Measurements from ENCODE around the gene MEF2D.

Gene MEF2D

DNA sequence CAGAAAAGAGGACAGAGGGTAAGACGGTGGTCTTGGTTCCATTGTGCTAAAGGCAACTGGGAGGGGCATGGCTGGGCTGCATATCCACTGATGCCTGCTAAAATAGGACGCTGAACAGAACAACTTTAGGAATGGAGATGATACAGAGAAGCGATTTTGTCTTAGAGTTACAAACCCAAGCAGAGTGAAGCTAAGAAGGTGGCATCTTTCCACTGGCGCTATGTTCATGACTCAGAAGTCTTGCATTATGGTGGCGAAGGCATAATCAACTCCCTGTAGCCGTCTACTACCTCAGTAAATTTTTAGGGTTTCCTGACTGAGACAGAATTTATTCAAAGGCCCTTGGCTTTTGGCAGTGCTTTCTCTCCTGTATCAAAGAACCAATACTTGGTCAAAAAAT, 57.3 kb downstream of the MEF2D start:
- DNase-seq: no peak

DNA sequence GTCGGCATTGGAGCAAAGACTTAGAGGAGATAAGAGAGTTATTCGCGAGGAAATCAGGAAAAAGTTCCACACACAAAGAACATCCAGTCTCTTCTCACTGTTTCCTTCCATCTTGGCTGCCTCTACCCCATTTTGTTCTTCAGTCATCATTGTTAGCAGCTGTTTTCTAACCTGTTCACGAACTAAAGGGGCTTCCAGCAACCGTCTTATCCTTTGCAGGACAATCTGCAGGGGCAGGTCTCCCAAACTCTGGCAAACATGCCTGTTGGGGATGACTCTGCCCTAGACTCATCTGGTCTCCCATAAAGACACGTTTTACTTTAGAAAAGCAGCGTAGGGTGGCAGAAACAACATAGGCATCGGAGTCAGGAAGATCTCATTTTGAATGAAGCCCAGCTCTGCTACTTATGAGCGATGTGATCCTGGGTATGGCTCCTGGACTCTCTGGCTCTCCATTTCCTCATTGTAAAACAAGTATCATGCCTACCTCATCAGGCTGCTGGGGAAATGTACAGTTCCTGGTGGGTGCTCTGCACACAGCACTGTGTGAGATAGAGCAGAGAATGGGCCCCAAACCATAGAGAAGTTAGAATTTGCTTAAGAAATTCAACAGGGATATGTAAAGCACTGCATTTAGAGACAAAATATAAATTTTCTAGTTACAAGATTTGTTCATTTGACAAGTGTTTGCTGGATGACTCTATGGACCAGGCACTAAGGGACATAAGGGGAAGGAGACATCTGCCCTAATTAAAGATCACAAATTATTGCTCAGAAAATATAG, 59.7 kb downstream of the MEF2D start:
- no peak for DNase-seq

DNA sequence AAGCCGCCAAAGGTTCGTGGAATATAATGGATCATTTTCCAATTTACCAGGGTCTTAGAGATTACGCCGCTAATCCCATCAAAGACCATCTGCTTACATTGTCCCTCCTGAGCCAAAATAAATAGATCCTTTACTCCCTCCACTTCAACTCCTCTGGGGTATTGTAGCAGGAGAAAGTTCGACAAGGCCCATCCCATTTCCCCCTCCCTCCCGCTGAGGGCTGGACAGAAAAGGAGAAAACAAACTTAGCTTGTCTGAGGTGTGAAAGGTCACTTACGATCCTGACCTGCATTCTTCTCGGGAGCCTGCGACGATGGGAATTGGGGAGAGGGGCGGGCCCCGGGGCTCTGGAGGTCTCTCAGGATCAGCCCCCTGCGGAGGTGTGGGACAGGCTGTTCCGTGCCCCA, 60.8 kb downstream of the MEF2D start:
- no peak for DNase-seq

DNA sequence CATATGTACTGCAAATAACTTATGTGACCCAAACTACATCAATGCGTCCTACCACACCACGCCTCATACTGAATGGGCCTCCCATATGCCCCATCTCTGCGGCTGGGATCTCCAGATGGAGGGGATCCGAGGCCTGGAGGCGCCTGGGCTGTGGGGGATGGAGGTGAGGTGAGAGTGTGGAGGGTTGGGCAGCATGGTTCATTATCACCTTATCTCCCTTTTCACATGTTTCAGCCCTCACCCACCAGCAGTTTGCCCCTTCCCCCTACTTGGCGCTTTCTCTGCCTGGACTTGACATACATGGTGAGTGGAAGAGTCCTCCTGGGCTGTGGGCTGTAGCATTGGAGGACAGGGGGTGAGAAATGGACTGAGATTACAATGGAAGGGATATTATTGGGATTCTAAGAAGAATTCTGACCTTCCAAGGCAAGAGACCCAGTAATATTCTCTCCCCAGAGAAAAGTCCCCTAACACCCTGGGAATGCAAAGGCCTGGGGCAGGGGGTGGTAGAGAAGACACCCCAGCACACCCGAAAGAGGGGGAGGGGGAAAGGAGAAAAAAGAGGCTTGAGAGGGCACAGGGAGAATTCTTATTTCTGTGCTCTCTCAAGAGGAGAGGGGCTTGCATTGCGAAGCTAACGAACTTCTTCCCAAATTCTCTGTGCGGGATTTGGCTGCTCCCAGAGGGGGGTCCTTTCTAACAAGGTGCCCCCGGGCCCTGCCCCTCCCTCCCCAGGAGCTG, 61.4 kb downstream of the MEF2D start:
- DNase-seq: no peak

DNA sequence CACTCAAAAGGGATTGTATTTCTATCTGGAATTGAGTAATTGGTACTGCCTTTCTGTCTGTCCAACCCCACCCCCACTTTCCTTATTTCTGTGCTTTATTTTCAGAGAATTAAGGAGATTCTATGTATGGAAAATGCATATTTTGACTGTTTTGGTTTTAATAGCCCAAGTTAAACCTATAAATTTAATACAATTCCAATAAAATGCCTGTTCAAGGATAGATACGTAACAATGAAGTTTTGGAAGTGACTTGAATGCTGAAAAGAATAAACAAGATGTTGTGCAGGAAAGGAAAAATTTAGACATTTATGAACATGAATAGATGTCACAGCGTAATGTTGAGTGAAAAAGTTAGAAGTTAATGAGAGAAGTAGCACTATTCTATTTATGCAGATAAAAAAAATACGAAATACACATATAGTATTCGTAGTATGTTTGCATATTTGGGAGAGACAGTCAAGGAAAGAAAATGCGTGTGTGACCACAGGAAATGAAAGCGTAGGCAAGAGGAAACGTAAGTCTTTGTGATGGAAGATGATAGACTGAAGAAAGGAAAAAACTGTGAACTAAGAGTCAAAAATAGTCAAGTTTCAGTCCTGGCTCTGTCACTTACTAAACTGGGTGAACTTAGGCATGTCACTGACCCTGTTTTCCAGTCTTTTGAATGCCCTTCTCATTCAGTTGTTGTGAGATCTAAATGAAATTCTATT, 62.1 kb downstream of the MEF2D start:
- no peak for DNase-seq

DNA sequence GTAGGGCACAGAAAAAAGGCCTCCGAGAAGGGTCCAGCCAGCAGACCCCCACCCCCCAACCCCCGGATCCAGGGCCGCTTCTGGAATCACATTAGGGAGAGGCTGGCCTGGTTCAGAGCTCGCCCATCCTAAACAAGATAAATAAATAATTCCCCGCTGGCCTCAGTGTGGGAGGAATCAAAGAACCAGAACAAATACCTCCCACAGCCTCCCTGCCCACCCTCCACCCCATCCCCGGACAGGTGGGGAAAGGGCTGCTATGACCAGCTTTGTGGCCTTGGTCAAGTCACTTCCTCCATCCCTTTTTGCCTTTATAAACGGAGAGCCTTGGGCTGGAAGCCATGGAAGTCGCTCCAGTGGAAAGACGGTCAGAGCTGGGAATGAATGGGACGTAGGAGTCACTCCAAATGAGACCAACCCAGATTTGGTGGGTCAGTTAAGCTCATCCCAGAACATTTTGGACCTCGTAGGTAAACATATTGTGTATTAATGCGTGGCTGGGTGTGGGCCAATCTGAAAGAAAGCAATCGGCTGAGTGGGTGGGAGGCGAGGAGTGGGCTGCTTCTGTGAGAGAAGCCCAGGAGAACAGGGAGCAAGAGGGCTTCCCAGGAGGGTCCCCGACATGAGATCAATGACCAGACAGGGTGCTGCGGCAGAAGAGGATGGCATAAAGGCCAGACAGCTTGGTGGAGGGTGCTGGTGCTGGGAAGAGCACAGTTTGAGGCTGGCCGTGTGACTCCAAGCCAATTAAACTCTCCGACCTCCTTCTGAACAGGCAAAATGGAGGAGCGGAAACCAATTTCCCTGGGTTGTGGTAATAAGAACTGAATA, 63.3 kb downstream of the MEF2D start:
- no peak for DNase-seq

DNA sequence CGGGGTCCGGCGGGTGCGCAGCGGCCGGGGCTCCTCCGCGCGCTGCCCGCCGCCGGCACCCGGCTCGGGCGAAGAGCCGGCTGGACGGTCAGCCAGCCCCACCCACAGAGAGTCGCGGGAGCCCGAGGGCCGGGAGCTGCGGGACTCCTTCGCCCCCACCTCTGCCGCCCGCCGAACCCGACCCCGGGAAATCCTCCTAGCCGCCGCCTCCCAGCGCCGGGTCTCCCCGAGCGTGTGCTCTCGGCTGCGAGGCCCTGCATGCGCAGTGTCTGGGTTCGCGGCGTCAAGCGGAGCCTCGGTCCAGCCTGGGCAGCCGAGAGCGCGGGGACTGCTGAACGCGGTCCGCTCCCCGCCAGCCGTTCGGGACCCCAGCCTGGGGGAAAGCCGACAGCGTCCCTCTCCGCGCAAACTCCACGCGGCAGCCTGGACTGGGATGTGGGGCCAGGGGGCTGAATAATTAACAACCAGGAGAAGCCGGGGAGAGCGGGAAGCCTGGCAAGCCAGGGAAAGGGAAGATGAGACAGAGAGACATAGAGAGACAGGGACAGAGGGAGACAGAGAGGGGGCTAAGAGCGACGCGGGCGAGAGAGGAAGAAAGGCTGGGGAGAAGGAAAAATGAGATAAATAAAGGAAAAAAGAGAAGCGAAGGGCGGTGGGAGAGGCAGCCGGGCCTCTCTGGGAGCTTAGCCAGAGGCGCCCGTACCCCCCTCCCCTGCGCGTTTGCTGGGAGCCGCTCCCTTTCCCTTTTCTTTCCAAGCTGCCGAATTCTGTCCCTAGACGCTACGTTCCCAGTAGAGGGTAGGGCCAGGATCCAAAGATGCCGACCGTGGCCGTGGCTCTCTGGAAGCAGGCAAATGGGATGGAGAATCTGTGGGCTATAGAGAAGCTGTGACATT, 64.2 kb downstream of the MEF2D start:
- DNase-seq: peak in 1 of 4 experiments; percentile 35

DNA sequence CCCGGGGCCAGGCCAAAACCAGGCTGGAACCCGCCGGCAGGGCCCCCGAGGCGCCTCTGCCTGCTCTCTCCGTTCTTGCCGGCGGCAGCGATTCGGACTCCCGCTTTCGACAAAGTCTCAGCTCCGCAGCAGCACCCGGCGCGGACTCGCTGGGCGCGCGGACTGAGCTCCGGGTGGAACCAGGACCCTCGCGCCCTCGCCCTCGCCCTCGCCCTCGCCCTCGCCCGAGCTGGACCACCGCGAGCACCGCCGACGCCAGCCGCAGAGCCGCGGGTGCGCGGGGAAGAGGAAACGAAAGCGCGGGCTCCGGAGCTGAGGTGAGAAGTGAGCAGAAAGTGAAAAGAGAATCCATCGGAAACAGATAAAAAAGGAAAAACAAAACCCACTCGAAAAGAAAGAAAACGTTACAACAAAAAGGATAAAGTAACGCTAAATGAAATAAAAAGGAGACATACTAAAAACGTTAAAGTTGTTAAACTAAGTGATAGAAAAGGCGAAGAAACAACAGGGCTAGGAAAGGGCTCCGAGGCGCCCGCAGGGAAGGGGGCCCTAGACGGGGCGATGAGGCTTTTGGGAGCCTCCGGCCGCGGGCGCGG, 64.9 kb downstream of the MEF2D start:
- DNase-seq: peak; percentile 20 to 53 (median 36)

DNA sequence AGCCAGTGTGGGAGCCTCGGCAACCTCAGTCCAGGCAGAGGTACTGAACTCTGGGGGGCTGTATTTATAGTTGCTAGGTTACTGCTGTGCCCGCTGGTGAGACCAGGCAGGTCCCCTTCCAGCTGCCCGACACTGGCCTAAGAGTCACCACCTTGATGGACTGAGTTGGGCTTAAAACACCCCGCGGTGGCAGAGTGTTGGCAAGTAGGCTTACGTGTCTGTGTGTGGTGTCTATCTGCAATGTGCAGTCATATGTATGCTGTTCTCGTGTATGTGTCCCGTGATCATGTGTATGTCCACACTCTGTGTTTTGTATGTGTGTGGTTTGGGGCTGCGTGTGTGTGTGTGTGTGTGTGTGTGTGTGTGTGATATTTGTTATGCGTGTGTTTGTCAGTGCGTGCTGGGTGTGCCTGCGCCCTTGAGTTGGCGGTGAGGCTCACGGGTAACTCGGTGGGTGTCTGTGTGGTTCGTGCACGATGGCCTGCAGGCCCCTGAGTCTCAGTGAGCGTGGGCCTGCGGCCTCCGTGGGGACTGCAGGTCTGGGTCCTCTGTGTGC, 65.5 kb downstream of the MEF2D start:
- peak in 1 of 4 experiments; percentile 12 for DNase-seq

DNA sequence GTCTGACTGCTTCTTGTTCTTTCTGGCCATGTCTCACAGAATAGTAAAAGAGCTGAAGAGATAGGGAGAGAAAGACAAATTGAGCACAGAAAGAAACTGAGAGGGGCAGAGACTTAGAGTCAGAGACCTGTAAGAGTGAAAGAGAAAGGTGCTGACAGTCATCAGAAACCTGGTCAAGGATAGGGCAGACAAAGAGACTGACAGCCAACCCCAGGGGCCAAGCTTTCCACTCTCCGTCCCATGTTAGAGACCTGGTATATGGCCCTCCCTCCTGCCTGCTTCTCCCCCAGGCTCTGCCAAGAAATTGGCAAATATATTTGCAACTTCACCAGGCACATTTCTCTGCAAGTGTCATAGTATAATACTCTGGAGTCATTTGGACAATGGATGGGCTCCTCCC, 67.0 kb downstream of the MEF2D start:
- no peak for DNase-seq

DNA sequence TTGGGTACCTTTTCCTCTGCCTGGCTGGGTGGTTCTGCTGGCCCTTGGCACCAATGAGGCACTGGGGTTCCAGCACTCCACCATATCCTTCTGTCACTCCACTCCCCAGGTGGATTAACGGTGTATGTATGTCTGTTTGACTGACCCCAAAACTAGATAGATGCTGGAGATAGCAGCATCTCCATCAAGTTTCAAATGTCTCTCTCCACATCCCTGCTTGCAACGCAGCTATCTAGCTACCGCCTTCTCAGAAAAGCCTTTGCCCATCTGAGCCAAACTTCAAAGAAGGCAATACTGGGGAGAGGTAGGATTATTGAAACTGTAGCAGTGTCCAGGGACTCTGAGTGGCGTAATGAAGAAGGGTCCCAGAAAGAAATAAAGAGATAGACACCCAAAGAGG, 67.5 kb downstream of the MEF2D start:
- DNase-seq: no peak

DNA sequence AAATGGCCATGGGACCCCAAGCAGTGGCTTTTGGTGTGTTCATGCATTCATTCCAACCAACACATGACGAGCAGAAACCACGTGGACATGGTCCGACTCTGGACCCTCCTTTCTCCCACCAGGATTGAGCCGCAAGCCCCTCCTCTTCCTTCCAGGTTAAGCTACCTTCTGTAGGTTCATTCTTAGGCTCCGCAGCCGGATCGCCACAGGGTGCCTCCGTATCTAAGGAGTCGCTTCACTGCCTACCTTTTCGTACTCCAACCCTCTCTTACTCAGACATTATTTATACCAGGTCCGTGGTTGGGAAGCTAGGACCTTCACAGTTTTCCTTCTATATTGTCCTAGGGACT, 67.9 kb downstream of the MEF2D start:
- DNase-seq: no peak

DNA sequence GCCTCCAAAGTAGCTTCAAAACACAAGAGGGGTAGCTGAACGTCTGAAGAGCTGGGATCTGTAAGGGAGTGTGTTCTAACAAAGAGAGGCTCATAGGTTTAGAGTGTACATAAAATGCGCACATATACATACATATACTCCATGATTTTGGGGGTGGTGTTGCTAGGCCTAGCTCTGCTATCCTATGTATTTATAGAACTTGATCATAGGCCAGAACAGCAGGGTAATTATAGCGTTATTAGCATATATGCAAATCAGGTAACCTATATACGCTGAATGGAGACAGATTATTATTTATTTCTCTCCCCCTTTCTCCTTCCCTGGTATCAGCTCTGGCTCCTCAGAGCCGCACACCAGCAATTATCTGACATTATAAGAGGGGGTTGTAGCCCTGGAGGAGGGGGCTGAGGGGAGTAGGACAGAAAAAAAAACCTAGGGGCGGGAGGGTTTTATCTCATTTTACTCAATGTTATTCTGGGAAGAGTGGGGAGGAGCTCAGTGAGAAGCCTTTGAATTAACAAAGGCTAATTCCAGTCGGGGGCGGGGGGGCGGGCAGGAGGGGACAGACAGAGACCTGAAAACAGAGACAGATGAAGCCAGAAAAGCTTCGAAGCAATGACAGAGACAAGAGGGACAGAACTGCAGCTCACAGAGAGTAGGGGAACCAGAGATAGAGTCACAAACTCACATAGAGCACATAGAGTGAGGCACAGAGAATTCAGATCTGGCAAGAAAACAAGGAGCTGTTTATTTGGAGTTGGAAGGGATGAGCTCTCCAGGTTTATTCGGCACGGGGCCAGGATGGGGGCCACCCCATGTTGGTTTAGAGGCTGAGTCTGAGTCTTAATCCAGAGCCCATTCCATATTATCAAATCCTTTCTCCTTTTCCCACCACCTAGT, 68.6 kb downstream of the MEF2D start:
- DNase-seq: no peak

DNA sequence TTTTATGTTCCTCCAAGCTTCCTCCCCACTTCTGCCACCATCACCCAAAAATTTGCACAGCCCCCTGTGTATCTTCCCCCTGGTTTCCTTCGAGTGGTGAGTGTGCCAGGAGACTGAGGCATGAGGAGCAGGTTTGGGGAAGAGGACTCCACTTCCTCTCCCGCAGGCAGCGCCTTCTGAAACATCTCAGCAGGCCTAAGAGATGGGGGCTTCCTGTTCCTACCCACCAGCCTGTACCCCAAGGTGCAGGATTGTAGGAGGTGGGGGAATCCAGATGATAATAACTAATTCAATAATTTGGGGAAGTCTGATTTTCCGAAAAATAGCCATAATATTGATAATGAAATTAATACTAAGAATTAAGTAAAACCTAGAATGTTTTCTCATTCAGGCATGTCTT, 69.2 kb downstream of the MEF2D start:
- peak in 1 of 4 experiments; percentile 22 for DNase-seq

DNA sequence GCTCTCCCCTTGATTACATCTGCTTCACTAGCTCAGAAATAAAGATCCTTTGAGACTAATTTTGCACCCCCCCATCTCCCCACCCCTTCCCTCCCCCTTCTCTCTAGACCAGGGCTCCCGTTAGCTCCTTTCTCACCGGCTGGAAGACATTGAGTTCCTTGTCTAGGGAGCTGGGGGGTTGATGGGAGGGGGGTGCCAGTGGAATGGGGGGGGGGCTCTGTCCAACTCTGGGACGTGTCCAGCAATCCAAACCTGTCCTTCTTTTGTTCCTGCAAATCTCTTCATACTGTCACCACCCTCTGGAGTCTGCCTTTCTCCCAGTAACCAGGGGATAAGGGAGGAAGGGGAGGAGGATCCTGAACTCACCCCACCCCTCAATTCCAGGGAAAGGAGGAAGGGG, 69.7 kb downstream of the MEF2D start:
- no peak for DNase-seq

DNA sequence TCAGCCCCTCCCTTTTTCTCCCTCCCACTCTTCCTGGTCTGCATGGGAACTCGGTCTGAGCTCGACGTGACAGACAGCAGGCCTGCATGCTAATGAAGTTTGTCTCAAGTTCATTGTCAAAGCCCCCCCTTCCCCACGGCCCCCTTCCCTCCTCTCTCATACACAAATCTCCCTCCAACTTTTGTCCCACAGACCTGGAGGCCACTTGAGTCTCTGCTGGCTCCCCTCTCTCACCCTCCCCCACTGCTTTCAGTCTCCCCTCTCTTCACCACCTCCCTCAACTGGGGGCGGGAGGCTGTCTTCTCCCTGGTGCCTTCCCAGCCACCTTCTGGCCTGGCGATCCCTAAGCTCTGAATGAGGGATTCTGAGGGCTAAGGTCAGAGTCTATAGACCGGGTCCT, 70.3 kb downstream of the MEF2D start:
- DNase-seq: no peak

DNA sequence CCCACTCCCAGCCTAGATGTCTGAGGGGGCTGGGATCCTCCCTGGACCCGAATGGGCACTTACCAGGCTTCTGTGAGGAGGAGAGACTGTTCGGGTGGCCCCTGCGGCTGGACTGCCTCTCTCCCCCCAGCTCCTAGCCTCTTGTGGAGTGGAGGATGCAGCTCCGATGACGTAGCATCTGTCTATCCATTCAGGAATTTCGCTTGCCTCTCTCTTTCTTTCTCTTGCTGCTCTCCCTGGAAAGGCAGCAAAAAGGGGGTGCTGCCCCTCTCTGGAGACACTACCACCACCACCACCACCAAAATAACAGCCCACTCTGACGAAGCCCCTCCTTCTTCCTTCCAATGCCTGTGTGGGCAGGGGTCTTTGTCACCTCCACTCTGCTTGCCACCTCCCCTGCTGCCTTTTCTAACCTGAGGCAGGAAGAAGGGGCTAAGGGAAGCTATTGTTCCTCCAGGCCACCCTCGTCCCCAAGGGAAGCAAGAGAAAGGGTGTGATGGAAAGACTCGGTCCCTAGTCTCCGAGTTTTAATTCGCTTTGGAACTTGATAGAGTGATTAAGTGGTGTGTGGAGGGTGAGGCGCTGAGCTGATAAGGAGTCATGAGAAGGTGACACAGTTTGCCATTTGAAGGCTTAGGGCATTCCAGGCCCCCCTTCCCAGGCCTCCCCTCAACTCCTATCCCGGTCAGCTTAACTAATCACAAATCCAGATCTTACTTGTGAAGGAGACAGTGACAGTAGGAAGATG, 71.1 kb downstream of the MEF2D start:
- DNase-seq: no peak

DNA sequence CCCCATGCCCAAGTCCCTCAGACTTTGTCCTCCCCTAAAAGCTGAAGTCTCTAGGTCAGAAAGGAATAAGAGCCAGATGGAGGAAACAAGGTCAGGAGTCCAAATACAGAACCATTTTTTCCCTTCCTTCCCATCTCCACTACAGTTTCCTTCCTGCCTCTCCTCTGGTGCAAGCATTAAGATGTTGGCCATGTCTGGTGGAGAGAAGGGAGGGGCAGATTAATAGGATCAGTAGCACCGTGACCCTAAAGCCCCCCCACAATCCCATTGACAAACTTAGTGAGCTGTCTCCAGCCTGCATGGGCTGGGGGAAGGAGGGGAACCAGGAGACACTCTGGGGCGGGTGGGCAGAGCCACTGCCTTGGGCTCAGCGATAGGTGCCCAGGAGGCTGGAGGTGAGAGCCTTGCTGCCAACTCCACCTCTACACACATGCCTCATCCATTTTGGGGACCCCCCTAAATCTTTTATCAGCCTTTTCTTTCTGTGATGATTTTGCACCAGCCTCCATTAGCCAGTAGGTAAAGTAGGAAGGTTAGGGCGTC, 71.8 kb downstream of the MEF2D start:
- DNase-seq: no peak

DNA sequence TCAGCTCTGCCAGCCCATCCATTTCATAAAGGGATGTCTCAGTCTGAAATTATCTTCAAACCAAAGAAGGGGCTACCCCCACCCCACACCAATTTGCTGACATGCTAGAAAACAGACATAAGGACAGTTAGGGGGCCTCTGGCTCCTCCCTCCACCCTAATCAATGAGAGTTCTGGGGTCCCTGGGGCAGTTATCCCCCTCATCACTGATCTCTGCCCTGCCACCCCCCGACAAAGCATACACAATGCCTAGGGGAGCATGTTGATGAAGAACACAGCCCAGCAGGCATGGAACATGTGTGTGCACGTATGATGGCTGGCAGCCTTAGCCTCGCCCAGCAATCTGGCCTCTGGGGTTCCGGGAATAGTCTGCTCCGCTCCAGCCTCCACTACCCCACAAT, 72.6 kb downstream of the MEF2D start:
- DNase-seq: no peak
